Measurements from ENCODE around the gene CBARP. TPM values are rescaled to one million over a fixed set of nuclear protein-coding genes. Genes with fewer than 3 reads are reported as not detected.
A peak's percentile ranks its signal among the peaks of the same experiment; 100 is the strongest.

CBARP gene
- polyA plus RNA-seq, 3 donors: 0.20 to 4.3 (median 2.0) TPM

GRCh38 chr19:1224047-1224825 is 13.6 kb downstream of the CBARP start:
- WGBS, 3 donors: 90 to 93% (median 91%) methylated on average over 16 of the region's 16 CpGs
- H3K27ac ChIP-seq (ENCODE audit: low read depth, low read length): no peak overlapping the region

GRCh38 chr19:1223018-1223855 is 14.6 kb downstream of the CBARP start:
- no peak overlapping the region for H3K27ac ChIP-seq (ENCODE audit: low read depth, low read length)
- 75 to 77% (median 76%) methylated on average over 44 to 48 of the region's 48 CpGs for WGBS, 3 donors

- no peak overlapping the region for H3K27ac ChIP-seq (ENCODE audit: low read depth, low read length)
- WGBS, 3 donors: 88 to 89% (median 88%) methylated on average over 13 to 14 of the region's 14 CpGs
Measured at GRCh38 chr19:1222394-1222793, 15.4 kb downstream of the CBARP start.

GRCh38 chr19:1221904-1222255 is 15.9 kb downstream of the CBARP start:
- H3K27ac ChIP-seq (ENCODE audit: low read depth, low read length): no peak overlapping the region
- 87 to 91% (median 89%) methylated on average over 22 of the region's 22 CpGs for WGBS, 3 donors

GRCh38 chr19:1220976-1221903 is 16.6 kb downstream of the CBARP start:
- WGBS, 3 donors: 61 to 75% (median 70%) methylated on average over 37 to 38 of the region's 38 CpGs
- no peak overlapping the region for H3K27ac ChIP-seq (ENCODE audit: low read depth, low read length)

GRCh38 chr19:1220477-1220930 is 17.3 kb downstream of the CBARP start:
- 82 to 91% (median 88%) methylated on average over 33 of the region's 33 CpGs for WGBS, 3 donors
- no peak overlapping the region for H3K27ac ChIP-seq (ENCODE audit: low read depth, low read length)

- WGBS, 3 donors: 91 to 95% (median 95%) methylated on average over 18 to 19 of the region's 19 CpGs
- no peak overlapping the region for H3K27ac ChIP-seq (ENCODE audit: low read depth, low read length)
Measured at GRCh38 chr19:1219786-1220476, 17.9 kb downstream of the CBARP start.

GRCh38 chr19:1218751-1219567 is 18.8 kb downstream of the CBARP start:
- 84 to 89% (median 88%) methylated on average over 35 to 37 of the region's 37 CpGs for WGBS, 3 donors
- no peak overlapping the region for H3K27ac ChIP-seq (ENCODE audit: low read depth, low read length)

- 78 to 88% (median 82%) methylated on average over 15 of the region's 15 CpGs for WGBS, 3 donors
- H3K27ac ChIP-seq (ENCODE audit: low read depth, low read length): no peak overlapping the region
Measured at GRCh38 chr19:1217366-1217765, 20.4 kb downstream of the CBARP start.

- WGBS, 3 donors: 87 to 92% (median 91%) methylated on average over 12 of the region's 12 CpGs
- H3K27ac ChIP-seq (ENCODE audit: low read depth, low read length): no peak overlapping the region
Measured at GRCh38 chr19:1216756-1217155, 21.0 kb downstream of the CBARP start.

GRCh38 chr19:1214862-1215731 is 22.7 kb downstream of the CBARP start:
- WGBS, 3 donors: 33 to 73% (median 63%) methylated on average over 26 of the region's 26 CpGs
- H3K27ac ChIP-seq (ENCODE audit: low read depth, low read length): no peak overlapping the region

GRCh38 chr19:1214299-1214861 is 23.4 kb downstream of the CBARP start:
- 59 to 68% (median 60%) methylated on average over 21 of the region's 21 CpGs for whole genome bisulfite sequencing, 3 donors

GRCh38 chr19:1213391-1214286 is 24.2 kb downstream of the CBARP start:
- peak overlapping the region; percentile 15 for H3K27ac ChIP-seq (ENCODE audit: low read depth, low read length)
- WGBS, 3 donors: 46 to 64% (median 50%) methylated on average over 39 of the region's 39 CpGs

More at GRCh38 chr19:1214299-1214861, 23.4 kb downstream of the CBARP start:
- H3K27ac ChIP-seq (ENCODE audit: low read depth, low read length): no peak overlapping the region

GRCh38 chr19:1211494-1212234 is 26.1 kb downstream of the CBARP start:
- H3K27ac ChIP-seq (ENCODE audit: low read depth, low read length): no peak overlapping the region
- 39 to 72% (median 67%) methylated on average over 33 of the region's 33 CpGs for WGBS, 3 donors
